Common myeloid progenitor, CD34-positive (primary cell): ENCODE results near the gene SUCO.

Experiments used
- CTCF ChIA-PET: fragments of 350-600 bp; sonication (Branson Sonifier 250); formaldehyde crosslinking; loops from one replicate; lab custom pipeline; 2021; ENCODE audit warnings: antibody characterized with exemption; lab: Charles Lee
- POLR2A ChIA-PET: fragments of 350-600 bp; sonication (Branson Sonifier 250); formaldehyde crosslinking; loops from one replicate; lab custom pipeline; 2021; ENCODE audit warnings: antibody characterized with exemption; lab: Charles Lee
- DNase-seq, 3 donors: peaks; one replicate each; pipeline versions ENCODE4 v3.0.0 to v3.0.0-alpha.2; 2013
- H3K27ac ChIP-seq, 2 experiments: 1 replicate in 1 of 2; 2 replicates in 1 of 2; pipeline ENCODE4 v1.7.0; 2013; ENCODE audit warnings: inconsistent platforms in 2 of 2, low read length in 2 of 2, mild to moderate bottlenecking in 2 of 2, low read depth in 1 of 2, moderate library complexity in 1 of 2; ENCODE audit not compliant: severe bottlenecking in 2 of 2, insufficient read depth in 1 of 2, poor library complexity in 1 of 2
- H3K27me3 ChIP-seq, 5 experiments: replicated peaks in 2 of 5; 1 replicate in 3 of 5; 2 replicates in 2 of 5; pipeline versions ENCODE4 v1.6.1 to v1.7.0; 2013; ENCODE audit warnings: low read length in 4 of 5, mild to moderate bottlenecking in 2 of 5, moderate library complexity in 2 of 5, inconsistent platforms in 1 of 5; ENCODE audit not compliant: insufficient read depth in 5 of 5, control insufficient read depth in 4 of 5
- H3K36me3 ChIP-seq, 4 experiments: 1 replicate in 2 of 4; 2 replicates in 2 of 4; pipeline versions ENCODE4 v1.6.1 to v1.7.0; 2013; ENCODE audit warnings: low read length in 3 of 4, control low read depth in 1 of 4, mild to moderate bottlenecking in 1 of 4; ENCODE audit not compliant: control insufficient read depth in 4 of 4, insufficient read depth in 4 of 4
- H3K4me1 ChIP-seq, 4 experiments: 1 replicate in 3 of 4; 2 replicates in 1 of 4; pipeline versions ENCODE4 v1.6.1 to v1.7.1; 2013; ENCODE audit warnings: low read length in 3 of 4, mild to moderate bottlenecking in 3 of 4, control low read depth in 1 of 4, inconsistent platforms in 1 of 4, moderate library complexity in 1 of 4; ENCODE audit not compliant: control insufficient read depth in 4 of 4, insufficient read depth in 4 of 4; ENCODE audit errors: control extremely low read depth in 1 of 4
- H3K4me3 ChIP-seq, 7 experiments: 1 replicate in 4 of 7; 2 replicates in 3 of 7; pipeline versions ENCODE4 v1.5.1 to v1.7.0; 2013; ENCODE audit warnings: mild to moderate bottlenecking in 7 of 7, low read length in 6 of 7, moderate library complexity in 6 of 7, inconsistent platforms in 2 of 7, low read depth in 2 of 7, control low read depth in 1 of 7; ENCODE audit not compliant: insufficient read depth in 4 of 7, control insufficient read depth in 1 of 7; ENCODE audit errors: extremely low read depth in 1 of 7
- H3K9me3 ChIP-seq, 5 experiments: 1 replicate in 4 of 5; 2 replicates in 1 of 5; pipeline versions ENCODE4 v1.6.1 to v1.7.1; 2013; ENCODE audit warnings: low read length in 4 of 5, mild to moderate bottlenecking in 2 of 5, inconsistent platforms in 1 of 5, low read depth in 1 of 5, moderate library complexity in 1 of 5; ENCODE audit not compliant: control insufficient read depth in 4 of 5, insufficient read depth in 2 of 5; ENCODE audit errors: control extremely low read depth in 1 of 5
- WGBS: methylation state at CpG from one replicate; pipeline ENCODE4 v1.1.5; 2013; ENCODE audit not compliant: insufficient coverage; 5-methylcytosine and 5-hydroxymethylcytosine counted together

SUCO gene

GRCh38 chr1:172514108-172514507 is 18.8 kb upstream of the SUCO start:
- H3K4me3 ChIP-seq, result no peak overlapping the region
- CTCF ChIA-PET, result no interaction called here
- H3K9me3 ChIP-seq, result peaks cover 0 to 3% (median 0%) of the 10 kb centered on the region in 5 experiments
- no peak overlapping the region for H3K27ac ChIP-seq
- H3K36me3 ChIP-seq, result no peaks in the 10 kb centered on the region
- peaks cover 4 to 23% (median 13%) of the 10 kb centered on the region in 4 experiments for H3K4me1 ChIP-seq
- POLR2A ChIA-PET, result no interaction called here
- WGBS, result 100% methylated on average over 3 of the region's 3 CpGs
- no peak for DNase-seq
- no peaks in the 10 kb centered on the region for H3K27me3 ChIP-seq

- Histone ChIP-seq H3K27ac (no peak overlapping the region), H3K4me3 (no peak overlapping the region), H3K27me3 (no peaks in the 10 kb centered on the region), H3K4me1 (peaks cover 4 to 23% (median 13%) of the 10 kb centered on the region in 4 experiments), H3K9me3 (peaks cover 0 to 3% (median 0%) of the 10 kb centered on the region in 5 experiments), H3K36me3 (no peaks in the 10 kb centered on the region)
- POLR2A ChIA-PET, result no interaction called here
- DNase-seq, result no peak
- CTCF ChIA-PET, result no interaction called here
These were observed 17.5 kb upstream of the SUCO start for GRCh38 chr1:172515436-172515835.

GRCh38 chr1:172515927-172516326 is 17.0 kb upstream of the SUCO start:
- Histone ChIP-seq H3K27me3 (no peaks in the 10 kb centered on the region), H3K36me3 (no peaks in the 10 kb centered on the region), H3K4me3 (no peak overlapping the region), H3K4me1 (peaks cover 4 to 23% (median 13%) of the 10 kb centered on the region in 4 experiments), H3K27ac (no peak overlapping the region), H3K9me3 (peaks cover 0 to 3% (median 0%) of the 10 kb centered on the region in 5 experiments)
- WGBS, result no CpG with 5 or more reads among the region's 1 CpG
- ChIA-PET CTCF (no interaction called here), POLR2A (no interaction called here)
- DNase-seq, result peak in 2 of 3 donors; percentile 13 to 24

GRCh38 chr1:172517081-172517480 is 15.9 kb upstream of the SUCO start:
- Histone ChIP-seq H3K27ac (no peak overlapping the region), H3K36me3 (no peaks in the 10 kb centered on the region), H3K4me3 (no peak overlapping the region), H3K27me3 (no peaks in the 10 kb centered on the region), H3K4me1 (peaks cover 4 to 23% (median 13%) of the 10 kb centered on the region in 4 experiments), H3K9me3 (peaks cover 0 to 3% (median 0%) of the 10 kb centered on the region in 5 experiments)
- ChIA-PET POLR2A (no interaction called here), CTCF (interaction anchor here (1.4 kb wide), 1 partner anchor 74 kb away, joined by 3 read pairs; no protein-coding TSS in a partner anchor)
- WGBS, result no CpG with 5 or more reads among the region's 1 CpG
- peak in 2 of 3 donors; percentile 32 to 64 for DNase-seq

- H3K4me1 ChIP-seq, result peaks cover 4 to 23% (median 13%) of the 10 kb centered on the region in 4 experiments
- CTCF ChIA-PET, result interaction anchor here (0.9 to 1.4 kb wide), 3 partner anchors 13 to 75 kb away, joined by 3 to 4 read pairs (median 3); no protein-coding TSS in a partner anchor
These were observed 15.4 kb upstream of the SUCO start for GRCh38 chr1:172517545-172517944.

GRCh38 chr1:172529304-172529703 is 3.6 kb upstream of the SUCO start:
- no peaks in the 10 kb centered on the region for H3K36me3 ChIP-seq
- CTCF ChIA-PET, result interaction anchor here (1.6 kb wide), 1 partner anchor 11 kb away, joined by 4 read pairs; no protein-coding TSS in a partner anchor
- 100% methylated on average over 1 of the region's 4 CpGs for WGBS

More at GRCh38 chr1:172517545-172517944, 15.4 kb upstream of the SUCO start:
- H3K27ac ChIP-seq, result no peak overlapping the region
- peaks cover 0 to 3% (median 0%) of the 10 kb centered on the region in 5 experiments for H3K9me3 ChIP-seq
- no peaks in the 10 kb centered on the region for H3K36me3 ChIP-seq
- POLR2A ChIA-PET, result no interaction called here
- H3K27me3 ChIP-seq, result no peaks in the 10 kb centered on the region
- H3K4me3 ChIP-seq, result no peak overlapping the region
- DNase-seq, result no peak
- WGBS, result 100% methylated on average over 3 of the region's 4 CpGs

GRCh38 chr1:172530000-172530399 is 3.0 kb upstream of the SUCO start:
- peak; percentile 13 to 58 (median 42) for DNase-seq
- CTCF ChIA-PET, result interaction anchor here (1.6 kb wide), 1 partner anchor 12 kb away, joined by 4 read pairs; no protein-coding TSS in a partner anchor
- Histone ChIP-seq H3K27me3 (no peaks in the 10 kb centered on the region), H3K4me1 (peaks cover 12 to 32% (median 21%) of the 10 kb centered on the region in 4 experiments), H3K9me3 (no peaks in the 10 kb centered on the region), H3K4me3 (no peak overlapping the region), H3K27ac (peak overlapping the region in 1 of 2 experiments; percentile 36), H3K36me3 (no peaks in the 10 kb centered on the region)
- POLR2A ChIA-PET, result no interaction called here
- 33% methylated on average over 1 of the region's 2 CpGs for WGBS

More at GRCh38 chr1:172529304-172529703, 3.6 kb upstream of the SUCO start:
- Histone ChIP-seq H3K4me3 (no peak overlapping the region), H3K27ac (no peak overlapping the region), H3K27me3 (no peaks in the 10 kb centered on the region), H3K9me3 (no peaks in the 10 kb centered on the region), H3K4me1 (peaks cover 8 to 25% (median 14%) of the 10 kb centered on the region in 4 experiments)
- no peak for DNase-seq
- POLR2A ChIA-PET, result no interaction called here
